GM12865 (cell line): ENCODE data around the gene PEX14.

ENCODE experiments used
- DNase-seq: peaks from one replicate; pipeline ENCODE4 v3.0.0; 2010; ENCODE audit warnings: low read depth
- H3K4me3 ChIP-seq: 2 replicates; pipeline ENCODE4 v1.5.1; 2011; ENCODE audit warnings: mild to moderate bottlenecking, low read depth, low read length, control low read depth
- CTCF ChIP-seq: IDR thresholded peaks from 2 replicates; pipeline ENCODE4 v1.5.1; 2011; ENCODE audit warnings: low read length, control low read depth, low read depth, inconsistent platforms; ENCODE audit not compliant: insufficient read depth; ENCODE audit errors: missing control alignments

The PEX14 gene

GRCh38 chr1:10632691-10633090, 157.9 kb downstream of the PEX14 start:
- TF ChIP-seq CTCF = no peak
- H3K4me3 ChIP-seq = no peak overlapping the region
- no peak for DNase-seq

DNA sequence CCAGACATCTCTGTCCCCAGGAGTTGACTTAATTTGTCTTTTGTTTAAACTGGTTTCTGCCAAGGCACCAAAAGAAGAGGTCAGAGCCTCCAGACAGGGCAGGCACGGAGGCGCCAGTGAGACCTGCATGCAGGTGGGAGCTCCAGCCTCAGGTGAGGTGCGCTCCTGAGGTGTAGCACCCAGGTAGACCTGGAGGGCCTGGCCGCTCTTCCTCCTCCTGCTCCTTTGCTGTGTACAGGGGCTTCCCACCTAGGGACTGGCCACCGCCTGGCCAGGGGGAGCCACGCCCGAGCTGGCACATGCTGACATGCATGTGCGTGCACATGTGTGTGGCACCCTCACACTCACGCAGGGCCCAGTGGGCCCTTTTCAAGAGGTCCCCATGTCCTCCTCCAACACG, 158.7 kb downstream of the PEX14 start:
- DNase-seq = no peak
- no peak overlapping the region for H3K4me3 ChIP-seq
- TF ChIP-seq CTCF = no peak

- no peak overlapping the region for H3K4me3 ChIP-seq
- no peak for TF ChIP-seq CTCF
- no peak for DNase-seq
Observed at GRCh38 chr1:10634075-10634427, 159.3 kb downstream of the PEX14 start.

DNA sequence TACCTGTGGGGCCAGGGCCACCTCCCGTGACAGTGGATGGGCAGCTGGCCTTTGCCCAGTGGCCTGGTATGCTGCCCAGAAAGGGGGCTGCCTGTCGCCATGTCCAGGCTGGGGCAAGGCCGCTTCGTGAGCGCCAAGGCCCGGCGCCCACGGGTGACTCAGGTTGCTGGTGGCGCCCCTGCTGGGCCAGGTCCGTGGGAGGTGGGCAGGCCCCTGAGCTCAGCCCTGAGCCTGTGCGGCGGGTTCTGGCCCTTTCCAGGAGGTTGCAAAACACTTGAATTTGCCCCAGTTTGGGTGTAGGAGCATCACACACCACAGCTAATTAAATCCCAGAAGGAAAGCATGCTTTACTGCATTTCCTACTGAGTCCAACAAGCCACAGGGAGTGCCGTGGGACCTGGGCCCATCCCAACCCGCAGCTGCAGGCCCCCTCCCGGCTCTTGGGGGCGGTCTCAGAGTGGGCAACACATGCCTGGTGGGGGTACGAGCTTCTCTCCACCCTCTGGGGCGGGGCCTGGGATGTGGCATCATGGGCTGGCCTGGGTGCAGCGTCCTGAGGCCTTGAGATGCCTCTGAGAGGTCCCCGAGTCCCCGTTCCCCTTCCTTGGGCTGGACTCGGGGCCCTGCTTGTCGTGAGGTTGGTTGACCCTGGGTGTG, 159.8 kb downstream of the PEX14 start:
- no peak for TF ChIP-seq CTCF
- no peak overlapping the region for H3K4me3 ChIP-seq
- no peak for DNase-seq

DNA sequence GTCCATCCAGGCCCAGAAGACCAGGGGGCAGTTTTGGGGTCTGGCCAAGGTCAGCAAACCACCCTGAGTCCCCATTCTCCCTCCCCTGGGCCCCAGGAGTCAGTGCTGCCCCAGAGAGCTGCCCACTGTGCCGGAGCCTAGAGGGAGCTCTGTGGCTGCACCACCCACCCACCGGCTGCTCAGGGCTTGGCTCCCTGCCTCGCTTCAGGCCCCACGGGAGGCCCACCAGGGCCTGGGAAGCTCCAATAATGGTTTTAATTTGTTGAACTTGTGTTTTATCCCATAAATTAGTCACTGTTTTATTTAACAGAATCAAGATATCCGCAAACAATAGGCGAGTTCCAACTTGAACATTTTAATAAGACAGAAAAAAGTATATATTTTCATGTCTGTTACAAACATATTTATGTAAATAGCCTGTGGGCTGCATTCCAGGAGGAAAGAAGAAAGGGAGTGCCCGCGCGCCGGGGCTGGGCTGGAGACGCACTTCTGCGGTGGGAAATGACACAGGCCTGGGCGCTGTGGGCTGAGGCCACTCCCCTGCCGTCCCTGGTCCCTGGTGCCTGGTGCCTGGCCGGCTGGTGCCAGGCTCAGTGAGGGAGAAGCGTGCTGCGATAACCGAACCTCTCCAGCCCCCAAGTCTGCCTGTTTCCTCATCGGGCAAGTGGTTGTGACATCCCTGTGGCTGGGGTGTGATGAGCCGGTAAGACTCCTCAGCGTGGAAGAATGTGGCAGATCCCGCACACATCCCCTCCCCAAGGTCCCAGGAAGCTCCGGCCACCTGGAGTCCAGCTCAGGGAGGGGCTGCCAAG, 160.5 kb downstream of the PEX14 start:
- no peak for TF ChIP-seq CTCF
- no peak overlapping the region for H3K4me3 ChIP-seq
- no peak for DNase-seq

DNA sequence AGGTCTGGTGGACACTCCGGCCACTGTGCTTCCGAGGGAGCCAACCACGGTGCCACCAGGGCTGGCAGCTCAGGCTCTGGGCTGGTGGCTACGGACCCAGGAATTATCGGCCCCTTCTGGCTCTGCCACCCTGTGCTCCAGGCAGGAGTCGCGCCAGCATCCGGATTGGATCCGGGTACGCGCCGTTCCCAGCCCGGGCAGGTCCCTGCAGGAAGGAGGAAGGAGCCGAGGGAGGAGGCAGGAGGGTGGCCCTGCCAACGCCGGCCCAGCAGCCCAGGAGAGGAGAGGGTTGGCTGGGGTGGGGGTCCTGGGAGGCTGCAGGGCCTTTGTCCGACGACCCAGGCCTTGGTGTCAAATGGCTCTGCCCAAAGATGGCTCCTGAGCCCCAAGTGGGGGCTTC, 161.2 kb downstream of the PEX14 start:
- TF ChIP-seq CTCF = no peak
- no peak for DNase-seq
- no peak overlapping the region for H3K4me3 ChIP-seq

GRCh38 chr1:10637400-10637799, 162.7 kb downstream of the PEX14 start:
- TF ChIP-seq CTCF = no peak
- DNase-seq = no peak
- H3K4me3 ChIP-seq = no peak overlapping the region
